ENCODE data around the gene THUMPD1.

DNA sequence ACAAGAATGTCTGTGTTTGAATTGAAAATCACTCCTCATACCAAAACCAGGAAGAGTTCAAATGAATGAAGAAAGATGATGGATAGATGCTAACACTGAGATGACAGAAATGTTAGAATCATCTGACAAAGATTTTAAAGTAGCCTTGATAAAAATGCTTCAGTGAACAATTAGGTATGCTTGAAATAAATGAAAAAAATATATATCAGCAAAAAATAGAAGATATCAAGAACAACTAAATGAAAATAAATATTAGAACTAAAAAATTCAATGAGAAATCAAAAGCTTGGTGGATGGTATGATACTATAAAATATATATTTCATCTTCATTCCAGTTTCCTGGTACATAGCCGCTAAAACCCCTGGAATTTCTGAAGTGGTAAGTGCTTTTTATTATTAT, 13.6 kb upstream of the THUMPD1 start:
- TF ChIP-seq, protein P1, sequence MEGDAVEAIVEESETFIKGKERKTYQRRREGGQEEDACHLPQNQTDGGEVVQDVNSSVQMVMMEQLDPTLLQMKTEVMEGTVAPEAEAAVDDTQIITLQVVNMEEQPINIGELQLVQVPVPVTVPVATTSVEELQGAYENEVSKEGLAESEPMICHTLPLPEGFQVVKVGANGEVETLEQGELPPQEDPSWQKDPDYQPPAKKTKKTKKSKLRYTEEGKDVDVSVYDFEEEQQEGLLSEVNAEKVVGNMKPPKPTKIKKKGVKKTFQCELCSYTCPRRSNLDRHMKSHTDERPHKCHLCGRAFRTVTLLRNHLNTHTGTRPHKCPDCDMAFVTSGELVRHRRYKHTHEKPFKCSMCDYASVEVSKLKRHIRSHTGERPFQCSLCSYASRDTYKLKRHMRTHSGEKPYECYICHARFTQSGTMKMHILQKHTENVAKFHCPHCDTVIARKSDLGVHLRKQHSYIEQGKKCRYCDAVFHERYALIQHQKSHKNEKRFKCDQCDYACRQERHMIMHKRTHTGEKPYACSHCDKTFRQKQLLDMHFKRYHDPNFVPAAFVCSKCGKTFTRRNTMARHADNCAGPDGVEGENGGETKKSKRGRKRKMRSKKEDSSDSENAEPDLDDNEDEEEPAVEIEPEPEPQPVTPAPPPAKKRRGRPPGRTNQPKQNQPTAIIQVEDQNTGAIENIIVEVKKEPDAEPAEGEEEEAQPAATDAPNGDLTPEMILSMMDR (IDR thresholded peaks at IDR 0.05) = no peak
- no peak for TF ChIP-seq POLR2A (IDR thresholded peaks at IDR 0.05)

Measured in thyroid gland (tissue), 4 donors.